Measurements from ENCODE around the gene HSD17B12.

HSD17B12 gene

DNA sequence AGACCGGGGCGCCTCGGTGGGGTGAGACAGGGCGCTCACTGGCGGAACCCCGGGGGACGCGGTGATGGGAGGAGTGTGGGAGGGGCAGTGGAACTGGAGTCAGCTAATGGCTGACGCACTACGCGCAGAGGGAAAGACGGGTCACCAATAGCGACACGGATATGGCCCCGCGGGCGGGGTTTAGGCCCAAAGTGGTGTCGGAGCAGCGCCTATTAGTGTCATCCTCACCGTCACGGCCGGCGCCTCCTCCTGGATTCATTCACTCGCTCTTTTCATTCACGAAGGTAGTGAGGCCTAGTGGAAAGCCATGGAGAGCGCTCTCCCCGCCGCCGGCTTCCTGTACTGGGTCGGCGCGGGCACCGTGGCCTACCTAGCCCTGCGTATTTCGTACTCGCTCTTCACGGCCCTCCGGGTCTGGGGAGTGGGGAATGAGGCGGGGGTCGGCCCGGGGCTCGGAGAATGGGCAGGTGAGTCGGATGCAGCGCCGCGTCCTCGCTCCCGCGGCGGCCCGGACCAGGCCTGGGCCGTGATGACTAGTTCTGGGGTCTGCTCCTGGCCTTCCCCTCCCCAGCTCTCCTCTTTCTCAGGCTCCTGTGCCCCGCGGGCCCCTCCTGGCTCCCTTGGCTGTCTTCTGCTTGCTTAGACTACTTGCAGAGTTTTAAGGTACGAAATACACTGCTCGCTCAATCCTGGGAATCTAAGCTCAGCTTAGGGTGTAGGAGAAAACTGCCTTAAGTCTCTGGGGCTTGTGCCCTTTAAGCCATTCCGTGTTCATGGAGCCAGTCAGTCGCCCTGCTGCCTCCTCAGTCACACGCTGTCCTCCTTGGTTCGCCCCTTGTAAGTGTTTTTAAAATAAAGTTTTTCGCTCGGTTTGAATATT, at the start of gene HSD17B12:
Gene HSD17B12, plus strand, starts transcription at position 218 of the 880 bp plus-strand sequence. Its CDS starts 90 bp downstream, at position 308.
- Histone ChIP-seq H3K27ac (ENCODE audit: low read length) (peak within 1 kb of the TSS; percentile 78), H3K4me2 (ENCODE audit: insufficient read depth, low read length) (peak within 1 kb of the TSS; percentile 72), H3K4me1 (ENCODE audit: insufficient read depth, low read length) (peaks cover 45% of the 10 kb centered on the region), H3K4me3 (ENCODE audit: low read depth in 1 of 2, low read length in 2 of 2) (peak within 1 kb of the TSS; percentile 59 to 61), H3K9ac (ENCODE audit: low read depth, low read length) (peak within 1 kb of the TSS; percentile 91), H4K20me1 (ENCODE audit: insufficient read depth, low read length) (peaks cover under 1% of the 10 kb centered on the region; the same call in 1 of the 2 replicates), H3K9me3 (ENCODE audit: insufficient read depth, low read length, severe bottlenecking) (peaks cover 3% of the 10 kb centered on the region), H2AFZ (ENCODE audit: low read depth, low read length) (peak within 1 kb of the TSS; percentile 92), H3K36me3 (ENCODE audit: insufficient read depth, low read length) (peaks cover 24% of the 10 kb centered on the region), H3K79me2 (ENCODE audit: insufficient read depth, low read length) (peaks cover 51% of the 10 kb centered on the region), H3K27me3 (ENCODE audit: insufficient read depth, low read length, poor library complexity) (no peaks in the 10 kb centered on the region)
- DNase-seq (peak; percentile 99), ATAC-seq (ENCODE audit: insufficient read depth, low read depth) (peak; percentile 95)
- no peak for TF ChIP-seq EZH2 (IDR thresholded peaks at IDR 0.05; ENCODE audit: borderline replicate concordance, low read depth, low read length, severe bottlenecking)
- TF ChIP-seq CTCF (IDR thresholded peaks at IDR 0.05; ENCODE audit: borderline replicate concordance, extremely low read depth, low read length, poor library complexity, severe bottlenecking): no peak

GRCh38 chr11:43631732-43632131, 48.8 kb upstream of the HSD17B12 start:
- Histone ChIP-seq H3K36me3 (ENCODE audit: insufficient read depth, low read length) (no peaks in the 10 kb centered on the region), H3K9ac (ENCODE audit: low read depth, low read length) (no peak overlapping the region), H3K79me2 (ENCODE audit: insufficient read depth, low read length) (no peaks in the 10 kb centered on the region), H3K4me2 (ENCODE audit: insufficient read depth, low read length) (no peak overlapping the region), H4K20me1 (ENCODE audit: insufficient read depth, low read length) (no peaks in the 10 kb centered on the region), H3K9me3 (ENCODE audit: insufficient read depth, low read length, severe bottlenecking) (no peaks in the 10 kb centered on the region), H3K27ac (ENCODE audit: low read length) (no peak overlapping the region), H3K27me3 (ENCODE audit: insufficient read depth, low read length, poor library complexity) (peaks cover 2% of the 10 kb centered on the region), H2AFZ (ENCODE audit: low read depth, low read length) (no peak overlapping the region), H3K4me1 (ENCODE audit: insufficient read depth, low read length) (no peaks in the 10 kb centered on the region), H3K4me3 (ENCODE audit: low read depth in 1 of 2, low read length in 2 of 2) (no peak overlapping the region)
- TF ChIP-seq CTCF (IDR thresholded peaks at IDR 0.05; ENCODE audit: borderline replicate concordance, extremely low read depth, low read length, poor library complexity, severe bottlenecking) (no peak), EZH2 (IDR thresholded peaks at IDR 0.05; ENCODE audit: borderline replicate concordance, low read depth, low read length, severe bottlenecking) (no peak)
- ATAC-seq (ENCODE audit: insufficient read depth, low read depth) (no peak), DNase-seq (no peak)

GRCh38 chr11:43632181-43632580, 48.4 kb upstream of the HSD17B12 start:
- Histone ChIP-seq H3K27ac (ENCODE audit: low read length) (no peak overlapping the region), H3K4me3 (ENCODE audit: low read depth in 1 of 2, low read length in 2 of 2) (no peak overlapping the region), H4K20me1 (ENCODE audit: insufficient read depth, low read length) (no peaks in the 10 kb centered on the region), H3K4me1 (ENCODE audit: insufficient read depth, low read length) (no peaks in the 10 kb centered on the region), H3K79me2 (ENCODE audit: insufficient read depth, low read length) (no peaks in the 10 kb centered on the region), H3K9ac (ENCODE audit: low read depth, low read length) (no peak overlapping the region), H3K27me3 (ENCODE audit: insufficient read depth, low read length, poor library complexity) (peaks cover 2% of the 10 kb centered on the region), H2AFZ (ENCODE audit: low read depth, low read length) (no peak overlapping the region), H3K9me3 (ENCODE audit: insufficient read depth, low read length, severe bottlenecking) (no peaks in the 10 kb centered on the region), H3K36me3 (ENCODE audit: insufficient read depth, low read length) (no peaks in the 10 kb centered on the region), H3K4me2 (ENCODE audit: insufficient read depth, low read length) (no peak overlapping the region)
- DNase-seq (no peak), ATAC-seq (ENCODE audit: insufficient read depth, low read depth) (no peak)
- TF ChIP-seq CTCF (IDR thresholded peaks at IDR 0.05; ENCODE audit: borderline replicate concordance, extremely low read depth, low read length, poor library complexity, severe bottlenecking) (no peak), EZH2 (IDR thresholded peaks at IDR 0.05; ENCODE audit: borderline replicate concordance, low read depth, low read length, severe bottlenecking) (no peak)

Data from DND-41 (cell line).